HEK293T (cell line): ENCODE data around the gene GALNT7.

Experiments
- CTCF ChIA-PET: fragments of 350-600 bp; formaldehyde crosslinking; extraction: SDS; loops from one replicate; lab custom pipeline; 2021; ENCODE audit warnings: antibody characterized with exemption, inconsistent platforms; lab: Yijun Ruan, JAX
- POLR2A ChIA-PET: fragments of 350-600 bp; formaldehyde crosslinking; extraction: SDS; loops from one replicate; lab custom pipeline; 2020; ENCODE audit warnings: antibody characterized with exemption, inconsistent platforms; lab: Yijun Ruan, JAX
- DNase-seq: peaks from one replicate; pipeline ENCODE4 v3.0.0; 2012; ENCODE audit warnings: mixed read lengths; ENCODE audit errors: extremely low spot score
- ARNT ChIP-seq: fragments of 450-650 bp; IDR thresholded peaks from 2 replicates; pipeline ENCODE4 v1.6.1; 2017; ENCODE audit warnings: mild to moderate bottlenecking
- BHLHE40 ChIP-seq: fragments of 450-650 bp; IDR thresholded peaks from 2 replicates; pipeline ENCODE4 v1.6.1; 2016; ENCODE audit warnings: mild to moderate bottlenecking, moderate library complexity, borderline replicate concordance
- CTBP1 ChIP-seq: fragments of 450-650 bp; IDR thresholded peaks from 2 replicates; pipeline ENCODE4 v1.6.1; 2016; ENCODE audit warnings: borderline replicate concordance
- ELF4 ChIP-seq: fragments of 450-650 bp; IDR thresholded peaks from 2 replicates; pipeline ENCODE4 v1.6.1; 2017; ENCODE audit warnings: antibody characterized with exemption
- FOXA1 ChIP-seq: fragments of 450-650 bp; IDR thresholded peaks from 2 replicates; pipeline ENCODE4 v1.6.1; 2016; ENCODE audit warnings: mild to moderate bottlenecking
- FOXK2 ChIP-seq: fragments of 450-650 bp; IDR thresholded peaks from 2 replicates; pipeline ENCODE4 v1.6.1; 2016; ENCODE audit warnings: mild to moderate bottlenecking
- FOXM1 ChIP-seq: fragments of 450-650 bp; IDR thresholded peaks from 2 replicates; pipeline ENCODE4 v1.6.1; 2017; ENCODE audit warnings: mild to moderate bottlenecking, borderline replicate concordance
- HDGF ChIP-seq: fragments of 450-650 bp; IDR thresholded peaks from 2 replicates; pipeline ENCODE4 v1.6.1; 2017; ENCODE audit warnings: antibody characterized with exemption, borderline replicate concordance
- L3MBTL2 ChIP-seq: fragments of 450-650 bp; conservative IDR thresholded peaks from 2 replicates; pipeline ENCODE4 v1.6.1; 2016; ENCODE audit warnings: mild to moderate bottlenecking
- LEF1 ChIP-seq: fragments of 450-650 bp; IDR thresholded peaks from 2 replicates; pipeline ENCODE4 v1.6.1; 2017; ENCODE audit warnings: mild to moderate bottlenecking, borderline replicate concordance
- NFRKB ChIP-seq: fragments of 450-650 bp; IDR thresholded peaks from 2 replicates; pipeline ENCODE4 v1.6.1; 2016; ENCODE audit warnings: mild to moderate bottlenecking, moderate library complexity
- SP1 ChIP-seq: fragments of 450-650 bp; IDR thresholded peaks from 2 replicates; pipeline ENCODE4 v1.6.1; 2017
- SUZ12 ChIP-seq: fragments of 450-650 bp; IDR thresholded peaks from 2 replicates; pipeline ENCODE4 v1.6.1; 2016; ENCODE audit warnings: mild to moderate bottlenecking
- TARDBP ChIP-seq: fragments of 450-650 bp; IDR thresholded peaks from 2 replicates; pipeline ENCODE4 v1.6.1; 2016
- ZNF384 ChIP-seq: fragments of 450-650 bp; IDR thresholded peaks from 2 replicates; pipeline ENCODE4 v1.6.1; 2016
- TF ChIP-seq, protein P1 (sequence below): fragments of 450-650 bp; IDR thresholded peaks from 2 replicates; pipeline ENCODE4 v1.6.1; 2016

The GALNT7 gene

DNA sequence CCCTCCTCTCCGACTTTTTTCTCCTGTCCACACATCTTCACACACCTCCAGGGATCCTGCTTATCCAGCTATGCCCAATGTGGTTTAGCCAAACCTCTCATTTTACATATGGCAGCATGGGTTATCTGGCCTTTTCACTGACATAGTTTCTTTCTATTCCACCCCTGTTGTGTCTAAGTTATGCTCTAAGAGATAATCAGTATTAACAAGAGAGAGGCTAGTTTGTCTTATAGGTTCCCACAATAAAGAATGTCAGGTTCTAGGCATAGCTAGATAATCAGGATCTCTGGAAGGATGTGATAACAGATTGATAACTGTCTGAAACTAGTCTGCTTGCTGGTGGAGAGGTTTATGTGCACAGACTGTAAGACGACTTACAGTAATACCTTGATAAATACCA lies 7.7 kb upstream of the GALNT7 start:
- POLR2A ChIA-PET = interaction anchor here (0.6 to 1.4 kb wide), 3 partner anchors 8 to 110 kb away, joined by 3 to 4 read pairs (median 4); partner anchors contain the start of gene GALNT7
- CTCF ChIA-PET = no interaction called here
- DNase-seq = no peak
- TF ChIP-seq ARNT (no peak), ELF4 (no peak), CTBP1 (no peak), TARDBP (no peak), FOXK2 (no peak), FOXA1 (no peak), ZNF384 (no peak), L3MBTL2 (no peak), SP1 (no peak), FOXM1 (no peak), HDGF (no peak), LEF1 (no peak), SUZ12 (no peak), BHLHE40 (no peak), NFRKB (no peak)
- TF ChIP-seq, protein P1, sequence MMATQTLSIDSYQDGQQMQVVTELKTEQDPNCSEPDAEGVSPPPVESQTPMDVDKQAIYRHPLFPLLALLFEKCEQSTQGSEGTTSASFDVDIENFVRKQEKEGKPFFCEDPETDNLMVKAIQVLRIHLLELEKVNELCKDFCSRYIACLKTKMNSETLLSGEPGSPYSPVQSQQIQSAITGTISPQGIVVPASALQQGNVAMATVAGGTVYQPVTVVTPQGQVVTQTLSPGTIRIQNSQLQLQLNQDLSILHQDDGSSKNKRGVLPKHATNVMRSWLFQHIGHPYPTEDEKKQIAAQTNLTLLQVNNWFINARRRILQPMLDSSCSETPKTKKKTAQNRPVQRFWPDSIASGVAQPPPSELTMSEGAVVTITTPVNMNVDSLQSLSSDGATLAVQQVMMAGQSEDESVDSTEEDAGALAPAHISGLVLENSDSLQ = no peak

GRCh38 chr4:173161311-173161710 lies 7.3 kb upstream of the GALNT7 start:
- CTCF ChIA-PET = no interaction called here
- POLR2A ChIA-PET = interaction anchor here (1.4 kb wide), 1 partner anchor 9 kb away, joined by 4 read pairs; no protein-coding TSS in a partner anchor
- TF ChIP-seq SP1 (no peak), LEF1 (no peak), L3MBTL2 (no peak), ELF4 (no peak), ZNF384 (no peak), FOXK2 (no peak), CTBP1 (no peak), SUZ12 (no peak), FOXM1 (no peak)
- TF ChIP-seq, protein P1 = no peak
- no peak for DNase-seq

GRCh38 chr4:173165706-173166105 lies 2.9 kb upstream of the GALNT7 start:
- no peak for TF ChIP-seq ELF4
- no peak for TF ChIP-seq FOXK2
- TF ChIP-seq LEF1 = no peak
- no peak for TF ChIP-seq TARDBP
- TF ChIP-seq, protein P1 = no peak
- no peak for TF ChIP-seq SUZ12
- no peak for TF ChIP-seq ZNF384
- no peak for TF ChIP-seq SP1
- no peak for TF ChIP-seq FOXM1
- no peak for TF ChIP-seq ARNT
- TF ChIP-seq CTBP1 = no peak
- no peak for TF ChIP-seq HDGF
- no peak for TF ChIP-seq L3MBTL2
- TF ChIP-seq BHLHE40 = no peak
- no peak for TF ChIP-seq FOXA1
- no peak for TF ChIP-seq NFRKB
- POLR2A ChIA-PET = no interaction called here
- DNase-seq = no peak
- CTCF ChIA-PET = no interaction called here

- ChIA-PET POLR2A (interaction anchor here (0.7 kb wide), 1 partner anchor 135 kb away, joined by 4 read pairs; no protein-coding TSS in a partner anchor), CTCF (interaction anchor here (0.7 kb wide), 1 partner anchor 89 kb away, joined by 3 read pairs; no protein-coding TSS in a partner anchor)
- TF ChIP-seq ELF4 (no peak), HDGF (no peak), ZNF384 (no peak)
- DNase-seq = no peak
Measured at GRCh38 chr4:173166491-173166890, 2.1 kb upstream of the GALNT7 start.

GRCh38 chr4:173167758-173168395 lies 734 bp upstream of the GALNT7 start:
- CTCF ChIA-PET = interaction anchor here (1.0 to 1.2 kb wide), 5 partner anchors 9 to 154 kb away, joined by 3 to 6 read pairs (median 3); no protein-coding TSS in a partner anchor
- POLR2A ChIA-PET = interaction anchor here (0.6 to 2.7 kb wide), 22 partner anchors 8 to 186 kb away, joined by 3 to 11 read pairs (median 4); partner anchors contain the start of gene HMGB2

More at GRCh38 chr4:173167758-173168395, 734 bp upstream of the GALNT7 start:
- TF ChIP-seq SP1 = no peak
- peak; percentile 93 for TF ChIP-seq ELF4
- no peak for TF ChIP-seq TARDBP
- no peak for TF ChIP-seq SUZ12
- TF ChIP-seq ZNF384 = peak; percentile 84
- TF ChIP-seq, protein P1 = peak; percentile 81
- peak; percentile 67 for TF ChIP-seq L3MBTL2
- peak; percentile 53 for DNase-seq
